Activated CD8-positive, alpha-beta memory T cell treated with anti-CD3 and anti-CD28 coated beads, Interleukin-2, amount 10 ng/mL, durations not matched to agents 7 days and 5 days (primary cell): Measurements from ENCODE around the gene HCST. TPM values are rescaled to one million over a fixed set of nuclear protein-coding genes. Genes with fewer than 3 reads are reported as not detected.

Source experiments
- ATAC-seq: fragments of 150-1000 bp; cut with Tn5 transposase; one replicate; pipeline ENCODE4 v1.10.0; 2021; ENCODE audit warnings: moderate library complexity
- CTCF ChIA-PET: fragments of 350-600 bp; sonication (Branson Sonifier 250); formaldehyde crosslinking; loops from one replicate; lab custom pipeline; 2021; ENCODE audit warnings: antibody characterized with exemption; lab: Charles Lee
- DNase-seq: peaks from one replicate; pipeline ENCODE4 v3.0.0-alpha.2; 2020
- H3K27ac Mint-ChIP-seq: one replicate; pipeline ENCODE4 v1.8.0; 2021; ENCODE audit warnings: mild to moderate bottlenecking, mixed read lengths
- H3K27me3 Mint-ChIP-seq: one replicate; pipeline ENCODE4 v1.8.0; 2021; ENCODE audit warnings: mixed read lengths
- H3K36me3 Mint-ChIP-seq: one replicate; pipeline ENCODE4 v1.8.0; 2021; ENCODE audit warnings: mild to moderate bottlenecking, mixed read lengths
- H3K4me1 Mint-ChIP-seq: one replicate; pipeline ENCODE4 v1.8.0; 2021; ENCODE audit warnings: mixed read lengths
- H3K4me3 Mint-ChIP-seq: one replicate; pipeline ENCODE4 v1.8.0; 2021; ENCODE audit warnings: mild to moderate bottlenecking, moderate library complexity, mixed read lengths
- H3K9me3 Mint-ChIP-seq: one replicate; pipeline ENCODE4 v1.8.0; 2022; ENCODE audit warnings: low read depth, mixed read lengths
- total RNA-seq, 2 experiments: library from RNA; stranded (reverse); gene quantifications; one replicate each; pipeline ENCODE4 v1.2.3, GENCODE V29; 2021

The HCST gene, protein sequence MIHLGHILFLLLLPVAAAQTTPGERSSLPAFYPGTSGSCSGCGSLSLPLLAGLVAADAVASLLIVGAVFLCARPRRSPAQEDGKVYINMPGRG
- 100 to 1,000 TPM; 184 to 195 TPM for total RNA-seq

DNA sequence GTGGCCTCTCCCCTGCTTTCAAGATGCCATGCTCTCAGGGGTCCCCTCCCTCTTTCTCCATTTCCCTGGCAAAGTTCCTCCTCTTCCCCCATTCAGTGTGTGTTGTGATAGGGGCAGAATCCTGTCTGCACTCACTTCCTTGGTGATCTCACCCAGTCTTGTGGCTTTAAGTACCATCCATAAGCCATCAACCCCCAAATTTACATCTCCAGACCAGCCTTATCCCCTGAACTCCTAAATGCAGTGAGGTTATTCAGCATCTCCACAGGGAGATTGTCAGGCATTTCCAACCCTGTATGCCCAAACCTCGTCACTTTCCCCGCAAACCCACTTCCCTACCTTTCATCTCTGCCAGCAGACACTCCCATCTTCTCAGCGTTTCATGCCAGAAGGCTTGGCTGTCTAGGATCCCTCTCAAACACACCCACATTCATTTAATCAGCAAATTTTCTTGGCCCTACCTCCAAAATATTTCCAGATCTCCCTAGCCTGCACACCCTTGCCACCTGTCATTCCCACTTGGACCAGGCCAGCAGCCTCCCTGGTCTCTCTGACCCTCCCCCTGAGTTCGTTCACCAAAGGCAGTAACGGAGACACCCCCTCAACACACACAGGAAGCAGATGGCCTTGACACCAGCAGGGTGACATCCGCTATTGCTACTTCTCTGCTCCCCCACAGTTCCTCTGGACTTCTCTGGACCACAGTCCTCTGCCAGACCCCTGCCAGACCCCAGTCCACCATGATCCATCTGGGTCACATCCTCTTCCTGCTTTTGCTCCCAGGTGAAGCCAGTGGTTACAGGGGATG, at the start of gene HCST:
HCST (plus strand) TSS at position 676 of the 808 bp plus-strand sequence; CDS start at position 741, 65 bp downstream.
- Mint-ChIP-seq H3K9me3 (no peaks in the 10 kb centered on the region), H3K4me1 (peaks cover 41% of the 10 kb centered on the region), H3K4me3 (peak within 1 kb of the TSS; percentile 78), H3K27ac (peak within 1 kb of the TSS; percentile 97), H3K27me3 (no peaks in the 10 kb centered on the region), H3K36me3 (peaks cover 19% of the 10 kb centered on the region)
- CTCF ChIA-PET: interaction anchor here (1.6 to 3.9 kb wide), 3 partner anchors 20 to 29 kb away, joined by 8 to 12 read pairs (median 10); no protein-coding TSS in a partner anchor
- DNase-seq (peak; percentile 82), ATAC-seq (peak; percentile 38)

DNA sequence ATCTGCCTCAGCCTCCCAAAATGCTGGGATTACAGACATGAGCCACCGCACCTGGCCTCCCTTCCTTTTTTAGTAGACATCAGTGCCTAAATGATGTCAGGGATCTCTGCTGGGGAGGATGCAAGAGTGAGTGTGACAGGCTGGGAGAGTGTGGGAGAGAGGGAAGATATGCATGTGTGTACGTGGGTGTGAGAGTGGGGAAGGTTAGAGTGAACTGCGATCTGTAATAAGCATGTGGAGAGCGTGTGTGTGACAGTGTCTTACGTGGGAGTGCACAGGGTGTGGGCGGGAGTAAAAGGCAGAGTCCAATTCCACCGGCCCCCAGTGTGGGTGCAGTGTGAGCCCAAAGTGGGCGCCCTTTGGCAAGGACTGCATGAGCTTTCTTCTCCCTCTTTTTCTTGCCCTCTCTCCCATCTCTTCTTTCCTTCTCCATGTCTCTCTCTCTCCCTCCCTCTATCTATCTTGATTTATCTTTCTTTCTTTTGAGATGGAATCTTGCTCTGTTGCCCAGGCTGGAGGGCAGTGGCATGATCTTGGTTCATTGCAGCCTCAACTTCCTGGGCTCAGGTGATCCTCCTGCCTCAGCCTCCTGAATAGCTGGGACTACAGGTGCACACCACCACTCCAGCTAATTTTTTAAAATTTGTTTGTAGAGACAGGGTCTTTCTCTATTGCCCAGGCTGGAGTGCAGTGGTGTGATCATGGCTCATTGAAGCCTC, 49.1 kb upstream of the HCST start:
- H3K27me3 Mint-ChIP-seq: peaks cover 45% of the 10 kb centered on the region
- peaks cover 4% of the 10 kb centered on the region for H3K4me1 Mint-ChIP-seq
- CTCF ChIA-PET: interaction anchor here (1.5 kb wide), 1 partner anchor 12 kb away, joined by 3 read pairs; no protein-coding TSS in a partner anchor
- ATAC-seq: no peak
- H3K36me3 Mint-ChIP-seq: no peaks in the 10 kb centered on the region
- no peak overlapping the region for H3K27ac Mint-ChIP-seq
- no peak overlapping the region for H3K4me3 Mint-ChIP-seq
- H3K9me3 Mint-ChIP-seq: no peaks in the 10 kb centered on the region
- no peak for DNase-seq

DNA sequence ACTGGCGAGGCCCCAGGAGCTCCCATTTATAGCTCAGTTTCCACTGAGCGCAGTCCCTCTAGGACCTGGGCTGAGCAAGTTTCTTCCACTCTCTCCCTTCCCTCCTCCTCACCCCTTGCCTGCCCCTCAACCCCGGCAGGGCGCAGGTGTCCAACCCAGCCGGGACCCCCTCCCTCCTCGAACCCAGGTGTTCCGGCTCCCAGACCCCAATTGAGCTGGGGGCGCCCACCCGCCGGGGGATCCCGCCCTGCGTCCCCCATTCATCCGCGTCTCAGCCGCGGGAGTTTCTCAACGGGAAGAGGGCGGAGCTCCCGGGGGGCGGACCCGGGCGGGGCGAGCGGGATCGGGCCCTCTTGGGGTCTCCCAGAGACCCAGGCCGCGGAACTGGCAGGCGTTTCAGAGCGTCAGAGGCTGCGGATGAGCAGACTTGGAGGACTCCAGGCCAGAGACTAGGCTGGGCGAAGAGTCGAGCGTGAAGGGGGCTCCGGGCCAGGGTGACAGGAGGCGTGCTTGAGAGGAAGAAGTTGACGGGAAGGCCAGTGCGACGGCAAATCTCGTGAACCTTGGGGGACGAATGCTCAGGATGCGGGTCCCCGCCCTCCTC, 45.7 kb upstream of the HCST start, which contains the start of gene KIRREL2:
KIRREL2 (plus strand) TSS at position 366 of the 604 bp plus-strand sequence; CDS start at position 575, 209 bp downstream.
- H3K27ac Mint-ChIP-seq: no peak within 1 kb of the TSS
- H3K4me1 Mint-ChIP-seq: peaks cover 6% of the 10 kb centered on the region
- H3K27me3 Mint-ChIP-seq: peaks cover 70% of the 10 kb centered on the region
- CTCF ChIA-PET: interaction anchor here (1.1 to 1.4 kb wide), 2 partner anchors 10 to 75 kb away, joined by 4 to 5 read pairs; no protein-coding TSS in a partner anchor
- H3K36me3 Mint-ChIP-seq: no peaks in the 10 kb centered on the region
- DNase-seq (peak; percentile 53), ATAC-seq (peak; percentile 73)
- H3K4me3 Mint-ChIP-seq: peak within 1 kb of the TSS; percentile 71
- H3K9me3 Mint-ChIP-seq: no peaks in the 10 kb centered on the region

DNA sequence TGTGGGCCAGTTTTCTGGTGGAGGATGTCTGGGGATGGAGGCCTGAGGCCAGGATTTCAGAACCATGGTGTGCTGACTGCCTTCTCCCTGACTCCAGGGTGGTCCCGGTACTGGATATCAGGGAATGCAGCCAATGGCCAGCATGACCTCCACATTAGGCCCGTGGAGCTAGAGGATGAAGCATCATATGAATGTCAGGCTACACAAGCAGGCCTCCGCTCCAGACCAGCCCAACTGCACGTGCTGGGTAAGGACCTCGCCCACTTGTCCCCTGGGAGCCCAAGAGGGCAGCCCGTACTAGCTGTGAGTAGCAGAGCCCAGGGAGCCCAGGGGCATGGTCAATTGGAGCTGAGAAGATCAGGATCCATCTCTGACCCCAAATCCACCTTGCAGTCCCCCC, 44.0 kb upstream of the HCST start:
- Mint-ChIP-seq H3K4me1 (peaks cover 6% of the 10 kb centered on the region), H3K4me3 (no peak overlapping the region), H3K36me3 (no peaks in the 10 kb centered on the region), H3K27ac (no peak overlapping the region), H3K27me3 (peaks cover 73% of the 10 kb centered on the region), H3K9me3 (no peaks in the 10 kb centered on the region)
- ATAC-seq: no peak
- DNase-seq: no peak
- CTCF ChIA-PET: no interaction called here

DNA sequence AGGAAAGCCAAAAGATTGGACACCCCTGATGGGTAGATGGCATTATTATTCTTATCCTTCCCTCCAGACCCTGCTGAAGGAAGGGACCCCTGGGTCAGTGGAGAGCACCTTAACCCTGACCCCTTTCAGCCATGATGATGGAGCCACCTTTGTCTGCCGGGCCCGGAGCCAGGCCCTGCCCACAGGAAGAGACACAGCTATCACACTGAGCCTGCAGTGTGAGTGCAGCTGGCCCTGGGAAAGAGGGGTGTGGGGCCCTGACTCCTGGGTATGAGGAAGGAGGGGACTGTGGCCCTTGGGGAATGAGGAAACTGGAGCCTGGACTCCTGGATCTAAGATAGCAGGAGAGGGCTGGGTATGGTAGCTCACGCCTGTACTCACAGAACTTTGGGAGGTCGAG, 42.9 kb upstream of the HCST start:
- ATAC-seq: no peak
- CTCF ChIA-PET: no interaction called here
- Mint-ChIP-seq H3K9me3 (no peaks in the 10 kb centered on the region), H3K27me3 (peaks cover 71% of the 10 kb centered on the region), H3K4me1 (peaks cover 6% of the 10 kb centered on the region), H3K36me3 (no peaks in the 10 kb centered on the region), H3K4me3 (no peak overlapping the region), H3K27ac (no peak overlapping the region)
- no peak for DNase-seq

DNA sequence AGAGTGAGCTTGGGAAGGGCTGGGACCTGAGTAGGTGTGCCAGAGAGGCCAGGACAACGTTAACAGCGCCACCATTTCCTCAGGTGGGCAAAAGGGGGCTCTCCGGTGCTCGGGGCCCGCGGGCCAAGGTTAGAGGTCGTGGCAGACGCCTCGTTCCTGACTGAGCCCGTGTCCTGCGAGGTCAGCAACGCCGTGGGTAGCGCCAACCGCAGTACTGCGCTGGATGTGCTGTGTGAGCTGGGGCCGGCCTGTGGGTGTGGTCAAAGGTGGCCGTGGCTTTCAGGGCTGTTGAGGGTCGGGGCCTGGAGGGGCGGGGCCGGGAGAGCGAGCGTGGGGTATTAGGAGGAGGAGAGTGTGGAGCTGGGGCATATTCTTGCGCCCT, 41.9 kb upstream of the HCST start:
- DNase-seq (no peak), ATAC-seq (no peak)
- peaks cover 61% of the 10 kb centered on the region for H3K27me3 Mint-ChIP-seq
- H3K9me3 Mint-ChIP-seq: no peaks in the 10 kb centered on the region
- no peaks in the 10 kb centered on the region for H3K36me3 Mint-ChIP-seq
- H3K4me3 Mint-ChIP-seq: no peak overlapping the region
- H3K4me1 Mint-ChIP-seq: peaks cover 6% of the 10 kb centered on the region
- CTCF ChIA-PET: no interaction called here
- H3K27ac Mint-ChIP-seq: no peak overlapping the region

DNA sequence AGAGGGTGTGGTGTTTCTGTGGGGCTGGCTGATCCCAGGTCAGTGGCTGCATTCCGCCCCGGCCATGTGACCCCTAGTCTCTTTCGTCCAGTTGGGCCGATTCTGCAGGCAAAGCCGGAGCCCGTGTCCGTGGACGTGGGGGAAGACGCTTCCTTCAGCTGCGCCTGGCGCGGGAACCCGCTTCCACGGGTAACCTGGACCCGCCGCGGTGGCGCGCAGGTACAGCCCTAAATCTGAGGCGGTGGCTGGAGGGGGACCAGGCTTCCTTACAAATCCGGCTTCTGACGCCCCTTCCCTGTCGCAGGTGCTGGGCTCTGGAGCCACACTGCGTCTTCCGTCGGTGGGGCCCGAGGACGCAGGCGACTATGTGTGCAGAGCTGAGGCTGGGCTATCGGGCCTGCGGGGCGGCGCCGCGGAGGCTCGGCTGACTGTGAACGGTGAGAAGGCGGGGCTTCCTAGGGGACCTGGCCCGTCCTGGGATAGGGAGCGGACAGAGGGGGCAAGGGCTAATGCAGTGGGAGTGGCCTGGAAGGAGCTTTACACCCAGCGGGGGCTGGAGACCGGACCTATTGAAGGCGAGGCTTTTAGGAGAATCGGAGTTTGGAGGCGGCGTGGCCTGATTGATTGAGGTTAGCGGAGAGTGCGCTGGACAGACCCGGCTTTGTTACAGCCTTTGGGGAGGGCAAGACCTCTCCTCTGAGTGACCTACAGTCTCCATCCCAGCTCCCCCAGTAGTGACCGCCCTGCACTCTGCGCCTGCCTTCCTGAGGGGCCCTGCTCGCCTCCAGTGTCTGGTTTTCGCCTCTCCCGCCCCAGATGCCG, 41.3 kb upstream of the HCST start:
- Mint-ChIP-seq H3K4me3 (no peak overlapping the region), H3K27ac (no peak overlapping the region), H3K36me3 (no peaks in the 10 kb centered on the region), H3K4me1 (peaks cover 6% of the 10 kb centered on the region), H3K27me3 (peaks cover 58% of the 10 kb centered on the region), H3K9me3 (no peaks in the 10 kb centered on the region)
- ATAC-seq (no peak), DNase-seq (no peak)
- CTCF ChIA-PET: no interaction called here

DNA sequence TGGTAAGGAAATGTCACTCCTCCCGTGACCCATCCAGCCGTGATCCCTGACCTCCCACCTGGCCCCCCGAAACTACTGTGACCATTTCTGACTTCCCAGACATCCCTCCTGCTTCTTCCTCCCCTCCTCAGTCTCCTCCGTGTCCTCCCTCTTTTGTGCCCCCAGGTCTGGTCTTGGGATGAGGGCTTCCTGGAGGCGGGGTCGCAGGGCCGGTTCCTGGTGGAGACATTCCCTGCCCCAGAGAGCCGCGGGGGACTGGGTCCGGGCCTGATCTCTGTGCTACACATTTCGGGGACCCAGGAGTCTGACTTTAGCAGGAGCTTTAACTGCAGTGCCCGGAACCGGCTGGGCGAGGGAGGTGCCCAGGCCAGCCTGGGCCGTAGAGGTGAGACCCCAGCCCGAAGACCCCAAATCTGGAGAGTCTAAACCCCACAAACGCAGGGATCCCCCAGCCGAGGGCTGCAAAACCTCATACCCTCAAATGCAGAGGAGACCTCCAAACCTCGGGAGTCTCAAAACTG, 40.6 kb upstream of the HCST start:
- ATAC-seq: no peak
- CTCF ChIA-PET: no interaction called here
- DNase-seq: no peak
- H3K36me3 Mint-ChIP-seq: no peaks in the 10 kb centered on the region
- H3K27me3 Mint-ChIP-seq: peaks cover 58% of the 10 kb centered on the region
- no peaks in the 10 kb centered on the region for H3K9me3 Mint-ChIP-seq
- H3K4me3 Mint-ChIP-seq: no peak overlapping the region
- H3K4me1 Mint-ChIP-seq: peaks cover 6% of the 10 kb centered on the region
- no peak overlapping the region for H3K27ac Mint-ChIP-seq

DNA sequence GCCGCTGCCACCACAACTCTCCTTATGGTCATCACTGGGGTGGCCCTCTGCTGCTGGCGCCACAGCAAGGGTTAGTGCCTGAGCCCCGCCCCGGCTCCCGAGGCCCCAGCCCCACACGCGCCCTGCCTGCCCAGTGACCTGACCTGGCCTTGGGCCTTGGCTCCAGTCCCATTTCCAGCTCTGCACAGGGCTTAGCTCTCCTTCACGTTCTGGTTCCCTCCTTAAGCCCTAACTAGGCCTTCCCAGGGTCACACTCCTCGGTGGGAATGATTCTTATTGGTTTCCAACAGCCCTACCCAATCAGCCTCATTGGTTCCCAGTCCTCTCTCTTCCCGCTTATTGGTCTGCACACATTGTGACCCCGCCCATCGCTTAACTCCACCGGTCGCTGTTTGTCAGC, 39.8 kb upstream of the HCST start:
- no peak for ATAC-seq
- H3K36me3 Mint-ChIP-seq: no peaks in the 10 kb centered on the region
- peaks cover 4% of the 10 kb centered on the region for H3K4me1 Mint-ChIP-seq
- H3K9me3 Mint-ChIP-seq: no peaks in the 10 kb centered on the region
- CTCF ChIA-PET: no interaction called here
- peaks cover 52% of the 10 kb centered on the region for H3K27me3 Mint-ChIP-seq
- DNase-seq: no peak
- H3K27ac Mint-ChIP-seq: no peak overlapping the region
- no peak overlapping the region for H3K4me3 Mint-ChIP-seq

DNA sequence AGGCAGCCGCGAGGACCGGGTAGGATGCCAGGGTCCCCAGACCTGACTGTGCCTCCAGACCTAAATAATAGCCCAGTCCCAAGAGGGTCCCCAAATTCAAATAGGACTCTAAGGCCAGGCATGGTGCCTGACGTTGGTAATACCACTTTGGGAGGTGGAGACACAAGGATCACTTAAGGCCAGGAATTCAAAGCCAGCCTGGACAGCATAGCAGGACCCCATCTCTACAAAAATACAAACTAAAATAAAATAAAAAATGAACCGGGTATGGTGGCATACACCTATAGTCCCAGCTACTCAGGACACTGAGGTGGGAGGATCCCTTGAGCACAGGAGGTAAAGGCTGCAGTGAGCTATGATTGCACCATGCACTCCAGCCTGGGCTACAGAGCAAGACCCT, 39.3 kb upstream of the HCST start:
- no peak overlapping the region for H3K4me3 Mint-ChIP-seq
- H3K27me3 Mint-ChIP-seq: peaks cover 53% of the 10 kb centered on the region
- H3K27ac Mint-ChIP-seq: no peak overlapping the region

DNA sequence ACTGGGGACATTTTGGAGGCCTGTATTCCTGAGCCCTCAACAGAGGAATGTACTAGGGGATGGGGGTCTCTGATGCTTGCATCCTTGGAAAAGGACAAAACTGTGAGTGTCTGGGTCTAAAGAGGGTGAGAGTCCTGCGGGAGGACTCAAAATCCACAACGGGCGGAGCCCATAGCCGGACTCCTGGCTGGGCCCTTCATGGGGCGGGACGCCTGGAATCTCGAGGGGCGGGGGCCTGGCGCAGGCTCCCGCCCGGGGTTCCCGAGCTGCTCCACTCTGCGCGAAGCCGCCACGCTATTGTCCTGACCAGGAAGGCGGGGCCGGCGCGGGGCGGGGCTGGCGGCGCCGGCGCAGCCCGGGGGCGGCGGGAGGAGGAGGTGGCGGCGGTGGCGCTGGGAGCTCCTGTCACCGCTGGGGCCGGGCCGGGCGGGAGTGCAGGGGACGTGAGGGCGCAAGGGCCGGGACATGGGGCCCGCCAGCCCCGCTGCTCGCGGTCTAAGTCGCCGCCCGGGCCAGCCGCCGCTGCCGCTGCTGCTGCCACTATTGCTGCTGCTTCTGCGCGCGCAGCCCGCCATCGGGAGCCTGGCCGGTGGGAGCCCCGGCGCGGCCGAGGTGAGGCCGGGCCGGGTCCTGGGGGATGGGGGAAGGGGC, 34.0 kb upstream of the HCST start, which contains the start of gene APLP1:
APLP1 (plus strand) TSS at position 403 of the 651 bp plus-strand sequence; CDS start at position 466, 63 bp downstream.
- Mint-ChIP-seq H3K9me3 (no peaks in the 10 kb centered on the region), H3K27me3 (peaks cover 21% of the 10 kb centered on the region), H3K36me3 (no peaks in the 10 kb centered on the region), H3K4me3 (peak within 1 kb of the TSS; percentile 11), H3K4me1 (peaks cover 15% of the 10 kb centered on the region), H3K27ac (no peak within 1 kb of the TSS)
- CTCF ChIA-PET: interaction anchor here (1.2 to 2.2 kb wide), 2 partner anchors 14 to 195 kb away, joined by 3 to 10 read pairs; no protein-coding TSS in a partner anchor
- DNase-seq (peak; percentile 68), ATAC-seq (peak; percentile 73)

More for the DNA sequence above, 39.3 kb upstream of the HCST start:
- Mint-ChIP-seq H3K9me3 (no peaks in the 10 kb centered on the region), H3K4me1 (peaks cover 4% of the 10 kb centered on the region), H3K36me3 (no peaks in the 10 kb centered on the region)
- ATAC-seq (no peak), DNase-seq (no peak)
- CTCF ChIA-PET: no interaction called here
